Measurements from ENCODE around the gene HSPA5. TPM values are rescaled to one million over a fixed set of nuclear protein-coding genes. Genes with fewer than 3 reads are reported as not detected.
"Not testable (repeated sequence)": the region's sequence is repeated elsewhere in the genome, so short reads cannot be mapped to it uniquely, and the experiment has no call there.

HSPA5 gene
- total and polyA plus RNA-seq, 4 experiments from 2014 or later: 147 to 253 (median 174) TPM

DNA sequence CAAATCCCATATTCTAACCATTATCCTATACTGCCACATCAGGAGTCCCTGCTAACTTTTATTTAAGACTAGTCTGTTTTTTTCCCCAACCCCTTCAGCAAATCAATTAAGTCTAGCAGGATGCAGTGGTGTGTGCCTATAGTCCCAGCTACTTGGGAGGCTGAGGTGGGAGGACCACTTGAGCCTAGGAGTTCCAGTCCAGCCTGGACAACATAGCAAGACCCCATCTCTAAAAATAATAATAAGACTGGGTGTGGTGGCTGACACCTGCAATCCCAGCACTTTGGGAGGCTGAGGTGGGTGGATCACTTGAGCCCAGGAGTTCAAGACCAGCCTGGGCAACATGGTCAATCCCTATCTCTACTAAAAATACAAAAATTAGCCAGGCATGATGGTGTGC is 16.3 kb downstream of the HSPA5 start:
- H3K9me3 Mint-ChIP-seq; H3K9me3 ChIP-seq (ENCODE audit: control insufficient read depth in 1 of 2, low read length in 2 of 2): not testable (repeated sequence)

GRCh38 chr9:125218621-125219020 is 22.5 kb downstream of the HSPA5 start:
- intact Hi-C loops (cut with micrococcal nuclease): no loop called here
- H3K36me3 Mint-ChIP-seq: peaks cover 23 to 36% of the 10 kb centered on the region in 2 donors
- H3K27me3 ChIP-seq (ENCODE audit: insufficient read depth, low read length): no peaks in the 10 kb centered on the region
- H3K9me3 Mint-ChIP-seq: no peaks in the 10 kb centered on the region
- H3K4me1 ChIP-seq (ENCODE audit: insufficient read depth, low read length): no peaks in the 10 kb centered on the region
- ChIA-PET POLR2A (ENCODE audit: partially characterized antibody) (interaction anchor here (1.3 kb wide), 1 partner anchor 24 kb away, joined by 4 read pairs; no protein-coding TSS in a partner anchor), CTCF (ENCODE audit: partially characterized antibody) (no interaction called here)
- H3K27me3 Mint-ChIP-seq: no peaks in the 10 kb centered on the region
- DNase-seq: no peak
- H3K4me1 Mint-ChIP-seq: peaks cover 0 to 2% (median under 1%) of the 10 kb centered on the region in 4 donors
- no peaks in the 10 kb centered on the region for H3K9me3 ChIP-seq (ENCODE audit: control insufficient read depth in 1 of 2, low read length in 2 of 2)
- H3K27ac ChIP-seq (ENCODE audit: low read depth, low read length): no peak overlapping the region
- no peak overlapping the region for H3K4me3 ChIP-seq (ENCODE audit: low read length in 2 of 2)
- no peak overlapping the region for H3K4me3 Mint-ChIP-seq
- H3K36me3 ChIP-seq (ENCODE audit: insufficient read depth, low read length): peaks cover 8% of the 10 kb centered on the region
- peak overlapping the region in 1 of 7 donors; percentile 70 for H3K27ac Mint-ChIP-seq

More for the DNA sequence above, 16.3 kb downstream of the HSPA5 start:
- H3K4me1 Mint-ChIP-seq; H3K4me1 ChIP-seq (ENCODE audit: insufficient read depth, low read length); H3K27me3 ChIP-seq (ENCODE audit: insufficient read depth, low read length); CTCF ChIA-PET (ENCODE audit: partially characterized antibody); H3K27ac ChIP-seq (ENCODE audit: low read depth, low read length); H3K4me3 Mint-ChIP-seq; H3K36me3 ChIP-seq (ENCODE audit: insufficient read depth, low read length); DNase-seq; intact Hi-C loops (cut with micrococcal nuclease); H3K27me3 Mint-ChIP-seq; H3K4me3 ChIP-seq (ENCODE audit: low read length in 2 of 2): not testable (repeated sequence)
- POLR2A ChIA-PET (ENCODE audit: partially characterized antibody): interaction anchor here (2.5 kb wide), 1 partner anchor 17 kb away, joined by 12 read pairs; the partner anchor contains the start of gene HSPA5
- peaks cover 6 to 25% of the 10 kb centered on the region in 2 donors for H3K36me3 Mint-ChIP-seq
- H3K27ac Mint-ChIP-seq: peak overlapping the region in 2 of 7 donors; percentile 42 to 48

DNA sequence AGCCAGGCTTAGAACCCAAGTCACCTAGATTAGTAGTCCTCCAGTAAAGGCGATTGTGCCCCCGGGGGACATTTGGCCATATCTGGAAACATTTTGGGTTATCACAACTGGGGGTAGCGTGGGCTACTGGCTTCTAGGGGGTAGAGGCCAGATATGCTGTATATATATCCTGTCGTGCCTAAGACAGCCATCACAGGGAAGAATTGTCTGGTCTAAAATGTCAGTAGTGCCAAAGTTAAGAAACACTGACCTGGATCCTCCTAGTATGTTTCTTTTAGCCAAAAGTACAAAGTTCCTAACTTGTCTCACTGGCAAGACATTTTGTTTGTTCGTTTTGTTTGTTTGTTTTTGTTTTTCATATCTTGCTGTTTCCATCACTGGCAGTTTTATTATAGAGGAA is 27.0 kb downstream of the HSPA5 start:
- Mint-ChIP-seq H3K9me3 (no peaks in the 10 kb centered on the region), H3K27ac (no peak overlapping the region), H3K4me3 (no peak overlapping the region), H3K4me1 (peaks cover 0 to 2% (median under 1%) of the 10 kb centered on the region in 4 donors), H3K27me3 (no peaks in the 10 kb centered on the region), H3K36me3 (peaks cover 36 to 46% of the 10 kb centered on the region in 2 donors)
- ChIA-PET CTCF (ENCODE audit: partially characterized antibody) (no interaction called here), POLR2A (ENCODE audit: partially characterized antibody) (no interaction called here)
- Histone ChIP-seq H3K27ac (ENCODE audit: low read depth, low read length) (no peak overlapping the region), H3K27me3 (ENCODE audit: insufficient read depth, low read length) (no peaks in the 10 kb centered on the region), H3K36me3 (ENCODE audit: insufficient read depth, low read length) (peaks cover 5% of the 10 kb centered on the region), H3K4me1 (ENCODE audit: insufficient read depth, low read length) (no peaks in the 10 kb centered on the region), H3K9me3 (ENCODE audit: control insufficient read depth in 1 of 2, low read length in 2 of 2) (no peaks in the 10 kb centered on the region), H3K4me3 (ENCODE audit: low read length in 2 of 2) (no peak overlapping the region)
- no peak for DNase-seq
- intact Hi-C loops (cut with micrococcal nuclease): no loop called here

DNA sequence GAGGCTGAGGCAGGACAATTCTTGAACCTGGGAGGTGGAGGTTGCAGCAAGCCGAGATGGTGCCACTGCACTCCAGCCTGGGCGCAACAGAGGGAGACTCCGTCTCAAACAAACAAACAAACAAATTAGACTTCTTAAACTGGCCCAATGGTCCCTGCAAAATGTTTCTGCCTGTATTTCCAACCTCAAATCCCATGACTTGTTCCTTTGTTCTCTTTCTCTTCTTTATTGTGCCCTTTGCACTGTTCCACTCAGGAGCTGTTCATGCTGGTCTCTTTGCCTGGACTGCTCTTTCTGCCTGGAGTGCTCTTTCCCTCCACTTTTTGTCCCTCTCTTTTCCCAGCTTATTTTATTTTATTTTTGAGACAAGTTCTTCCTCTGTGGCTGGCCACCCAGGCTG is 36.7 kb downstream of the HSPA5 start:
- intact Hi-C loops (cut with micrococcal nuclease): loop anchor here (5.0 kb wide), 1 partner anchor 432 kb away; the partner anchor contains the start of gene NR6A1
- CTCF ChIA-PET (ENCODE audit: partially characterized antibody): no interaction called here
- Mint-ChIP-seq H3K4me3 (peak overlapping the region in 1 of 8 donors; percentile 32), H3K27me3 (no peaks in the 10 kb centered on the region), H3K27ac (peak overlapping the region in 1 of 7 donors; percentile 84), H3K36me3 (peaks cover 38 to 53% of the 10 kb centered on the region in 2 donors), H3K9me3 (no peaks in the 10 kb centered on the region), H3K4me1 (peaks cover 15 to 27% (median 19%) of the 10 kb centered on the region in 4 donors)
- H3K27me3 ChIP-seq (ENCODE audit: insufficient read depth, low read length): no peaks in the 10 kb centered on the region
- no peak overlapping the region for H3K4me3 ChIP-seq (ENCODE audit: low read length in 2 of 2)
- H3K36me3 ChIP-seq (ENCODE audit: insufficient read depth, low read length): peaks cover 29% of the 10 kb centered on the region
- POLR2A ChIA-PET (ENCODE audit: partially characterized antibody): interaction anchor here (1.1 to 1.3 kb wide), 2 partner anchors 14 to 37 kb away, joined by 3 to 4 read pairs; partner anchors contain the start of gene HSPA5
- peaks cover 13% of the 10 kb centered on the region for H3K4me1 ChIP-seq (ENCODE audit: insufficient read depth, low read length)
- H3K27ac ChIP-seq (ENCODE audit: low read depth, low read length): no peak overlapping the region
- no peaks in the 10 kb centered on the region for H3K9me3 ChIP-seq (ENCODE audit: control insufficient read depth in 1 of 2, low read length in 2 of 2)
- DNase-seq: no peak

- Histone ChIP-seq H3K9me3 (ENCODE audit: control insufficient read depth in 1 of 2, low read length in 2 of 2) (no peaks in the 10 kb centered on the region), H3K27me3 (ENCODE audit: insufficient read depth, low read length) (no peaks in the 10 kb centered on the region), H3K4me3 (ENCODE audit: low read length in 2 of 2) (no peak overlapping the region), H3K4me1 (ENCODE audit: insufficient read depth, low read length) (peaks cover 21% of the 10 kb centered on the region), H3K27ac (ENCODE audit: low read depth, low read length) (no peak overlapping the region), H3K36me3 (ENCODE audit: insufficient read depth, low read length) (peaks cover 29% of the 10 kb centered on the region)
- DNase-seq: no peak
- CTCF ChIA-PET (ENCODE audit: partially characterized antibody): interaction anchor here (1.2 to 1.6 kb wide), 2 partner anchors 9 to 14 kb away, joined by 3 read pairs; no protein-coding TSS in a partner anchor
- Mint-ChIP-seq H3K9me3 (no peaks in the 10 kb centered on the region), H3K27me3 (no peaks in the 10 kb centered on the region), H3K36me3 (peaks cover 29 to 43% of the 10 kb centered on the region in 2 donors), H3K27ac (peak overlapping the region in 3 of 7 donors; percentile 12 to 48 (median 42)), H3K4me3 (peak overlapping the region in 1 of 8 donors; percentile 16), H3K4me1 (peaks cover 20 to 32% (median 24%) of the 10 kb centered on the region in 4 donors)
- POLR2A ChIA-PET (ENCODE audit: partially characterized antibody): interaction anchor here (7.5 kb wide), 1 partner anchor 39 kb away, joined by 82 read pairs; the partner anchor contains the start of gene HSPA5
- intact Hi-C loops (cut with micrococcal nuclease): loop anchor here (5.0 kb wide), 1 partner anchor 431 kb away; the partner anchor contains the start of gene NR6A1
Measured at GRCh38 chr9:125202846-125203618, 38.1 kb downstream of the HSPA5 start.

DNA sequence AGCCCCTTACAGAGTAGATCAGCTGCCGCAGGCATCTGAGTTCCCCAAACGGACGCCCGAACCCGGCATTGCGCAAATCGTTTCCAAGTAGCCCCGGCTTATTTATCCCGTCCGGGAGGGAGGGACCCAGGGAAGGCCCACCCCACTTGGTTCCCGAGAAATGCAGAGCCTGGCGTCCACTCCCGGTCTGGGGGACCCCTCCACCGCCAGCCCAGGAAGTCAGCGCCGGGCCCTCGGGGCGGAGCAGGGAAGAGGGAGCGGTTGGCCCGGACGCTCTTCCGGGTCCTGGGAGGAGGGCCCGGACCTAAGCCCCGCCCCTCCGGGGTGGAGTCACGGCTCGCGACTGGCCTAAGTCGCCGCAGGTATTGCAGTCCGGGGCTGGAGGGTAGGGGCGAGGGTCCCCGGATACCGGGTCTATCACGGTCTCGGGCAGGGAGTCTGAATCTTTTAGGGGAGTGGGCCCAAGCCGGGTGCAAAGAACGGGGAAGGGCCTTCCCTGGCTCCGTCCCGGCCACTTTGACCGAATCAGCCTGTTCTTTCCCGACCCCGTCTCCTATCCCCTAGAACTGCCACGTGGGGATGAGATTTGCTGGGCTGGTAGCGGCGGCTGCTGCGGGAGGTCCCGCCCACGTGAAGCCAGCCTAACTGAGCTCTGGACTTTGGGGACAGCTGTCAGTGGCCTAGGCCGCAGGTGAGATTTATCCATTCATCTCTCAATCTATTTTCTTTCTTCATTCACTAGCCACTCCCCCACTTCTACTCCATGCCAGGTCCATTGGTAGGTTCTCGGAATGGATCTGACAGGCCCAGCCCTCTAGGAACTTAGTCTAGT is 40.7 kb downstream of the HSPA5 start, which contains the start of gene RABEPK:
Gene RABEPK, plus strand, starts transcription at position 327 of the 832 bp plus-strand sequence. CDS start 2,472 bp downstream, outside the sequence.
- peak; percentile 83 to 88 (median 86) for DNase-seq
- Mint-ChIP-seq H3K36me3 (peaks cover 15 to 24% of the 10 kb centered on the region in 2 donors), H3K4me3 (peak within 1 kb of the TSS; percentile 91 to 98 (median 93)), H3K27me3 (no peaks in the 10 kb centered on the region), H3K9me3 (no peaks in the 10 kb centered on the region), H3K4me1 (peaks cover 29 to 50% (median 35%) of the 10 kb centered on the region in 4 donors), H3K27ac (peak within 1 kb of the TSS; percentile 92 to 96 (median 94))
- intact Hi-C loops (cut with micrococcal nuclease): loop anchor here (1.0 to 5.0 kb wide), 2 partner anchors 41 to 428 kb away; partner anchors contain the start of genes HSPA5 and NR6A1
- Histone ChIP-seq H3K4me3 (ENCODE audit: low read length in 2 of 2) (peak within 1 kb of the TSS; percentile 81 to 90), H3K27ac (ENCODE audit: low read depth, low read length) (peak within 1 kb of the TSS; percentile 80), H3K27me3 (ENCODE audit: insufficient read depth, low read length) (no peaks in the 10 kb centered on the region), H3K9me3 (ENCODE audit: control insufficient read depth in 1 of 2, low read length in 2 of 2) (no peaks in the 10 kb centered on the region), H3K36me3 (ENCODE audit: insufficient read depth, low read length) (peaks cover 13% of the 10 kb centered on the region), H3K4me1 (ENCODE audit: insufficient read depth, low read length) (peaks cover 41% of the 10 kb centered on the region)
- ChIA-PET POLR2A (ENCODE audit: partially characterized antibody) (interaction anchor here (0.8 to 7.5 kb wide), 10 partner anchors 9 to 264 kb away, joined by 3 to 82 read pairs (median 4); partner anchors contain the start of genes GAPVD1, HSPA5 and PPP6C), CTCF (ENCODE audit: partially characterized antibody) (interaction anchor here (1.0 to 4.7 kb wide), 5 partner anchors 10 to 41 kb away, joined by 3 to 20 read pairs (median 4); partner anchors contain the start of gene HSPA5)

Measured in CD4-positive, alpha-beta memory T cell (primary cell).